Subcutaneous abdominal adipose tissue (tissue), 5 donors: ENCODE results near the gene TFF1.

Experiments
- H3K27ac ChIP-seq: one replicate; pipeline ENCODE4 v1.7.0; 2013; ENCODE audit warnings: low read depth, mild to moderate bottlenecking, inconsistent platforms, low read length, moderate library complexity
- H3K27me3 ChIP-seq, 5 donors: one replicate each; pipeline ENCODE4 v1.7.0; 2013; ENCODE audit warnings: low read length in 5 of 5, inconsistent platforms in 1 of 5; ENCODE audit not compliant: control insufficient read depth in 5 of 5, insufficient read depth in 4 of 5
- H3K36me3 ChIP-seq, 5 donors: one replicate each; pipeline ENCODE4 v1.7.0; 2013; ENCODE audit warnings: low read length in 5 of 5; ENCODE audit not compliant: control insufficient read depth in 5 of 5, insufficient read depth in 5 of 5
- H3K4me1 ChIP-seq, 5 donors: one replicate each; pipeline ENCODE4 v1.7.0; 2013; ENCODE audit warnings: low read length in 5 of 5, mild to moderate bottlenecking in 3 of 5, moderate library complexity in 1 of 5; ENCODE audit not compliant: control insufficient read depth in 5 of 5, insufficient read depth in 5 of 5
- H3K4me3 ChIP-seq, 5 donors: one replicate each; pipeline ENCODE4 v1.7.0; 2013; ENCODE audit warnings: low read length in 5 of 5, low read depth in 1 of 5
- H3K9ac ChIP-seq, 5 donors: one replicate each; pipeline ENCODE4 v1.7.0; 2013; ENCODE audit warnings: low read length in 5 of 5, mild to moderate bottlenecking in 4 of 5, moderate library complexity in 3 of 5
- H3K9me3 ChIP-seq, 5 donors: one replicate each; pipeline ENCODE4 v1.7.0; 2013; ENCODE audit warnings: low read length in 5 of 5; ENCODE audit not compliant: control insufficient read depth in 5 of 5
- donor health status: healthy.
- donor health status: healthy.
- donor health status: healthy.
- donor health status: healthy.
- donor health status: healthy.

TFF1 gene

GRCh38 chr21:42401154-42401553, 34.8 kb upstream of the TFF1 start:
- H3K27ac ChIP-seq: no peak overlapping the region

GRCh38 chr21:42400525-42400924, 34.2 kb upstream of the TFF1 start:
- H3K4me3 ChIP-seq: no peak overlapping the region
- H3K27me3 ChIP-seq: peaks cover 0 to 3% (median 0%) of the 10 kb centered on the region in 5 donors
- peaks cover 0 to 9% (median 7%) of the 10 kb centered on the region in 5 donors for H3K9me3 ChIP-seq
- no peak overlapping the region for H3K9ac ChIP-seq
- H3K27ac ChIP-seq: no peak overlapping the region
- no peaks in the 10 kb centered on the region for H3K36me3 ChIP-seq
- H3K4me1 ChIP-seq: peaks cover 0 to 15% (median 4%) of the 10 kb centered on the region in 5 donors

More at GRCh38 chr21:42401154-42401553, 34.8 kb upstream of the TFF1 start:
- H3K27me3 ChIP-seq: peaks cover 0 to 3% (median 0%) of the 10 kb centered on the region in 5 donors
- H3K9ac ChIP-seq: no peak overlapping the region
- H3K4me1 ChIP-seq: peaks cover 0 to 15% (median 4%) of the 10 kb centered on the region in 5 donors
- no peaks in the 10 kb centered on the region for H3K36me3 ChIP-seq
- H3K9me3 ChIP-seq: peaks cover 0 to 9% (median 7%) of the 10 kb centered on the region in 5 donors
- H3K4me3 ChIP-seq: no peak overlapping the region

- H3K4me3 ChIP-seq: no peak overlapping the region
- H3K9me3 ChIP-seq: peaks cover 0 to 9% (median 7%) of the 10 kb centered on the region in 5 donors
- peaks cover 0 to 12% (median 2%) of the 10 kb centered on the region in 5 donors for H3K4me1 ChIP-seq
- no peak overlapping the region for H3K9ac ChIP-seq
- H3K36me3 ChIP-seq: no peaks in the 10 kb centered on the region
- no peak overlapping the region for H3K27ac ChIP-seq
- peaks cover 0 to 3% (median 0%) of the 10 kb centered on the region in 5 donors for H3K27me3 ChIP-seq
Measured at GRCh38 chr21:42398436-42399028, 32.2 kb upstream of the TFF1 start.

GRCh38 chr21:42397746-42398394, 31.5 kb upstream of the TFF1 start:
- Histone ChIP-seq H3K9ac (no peak overlapping the region), H3K9me3 (peaks cover 0 to 9% (median 7%) of the 10 kb centered on the region in 5 donors), H3K36me3 (no peaks in the 10 kb centered on the region), H3K27me3 (peaks cover 0 to 3% (median 0%) of the 10 kb centered on the region in 5 donors), H3K4me1 (peaks cover 0 to 9% (median 0%) of the 10 kb centered on the region in 5 donors), H3K27ac (no peak overlapping the region), H3K4me3 (no peak overlapping the region)

GRCh38 chr21:42396799-42397745, 30.7 kb upstream of the TFF1 start:
- no peak overlapping the region for H3K9ac ChIP-seq
- H3K9me3 ChIP-seq: peaks cover 0 to 7% (median 5%) of the 10 kb centered on the region in 5 donors
- no peaks in the 10 kb centered on the region for H3K36me3 ChIP-seq

GRCh38 chr21:42395905-42396651, 29.7 kb upstream of the TFF1 start, which contains the start of gene TMPRSS3:
Gene TMPRSS3, minus strand, starts transcription at chr21:42396052. Its CDS starts 635 bp downstream, at chr21:42395417.
- Histone ChIP-seq H3K9me3 (peaks cover 0 to 4% (median 0%) of the 10 kb centered on the region in 5 donors), H3K27ac (no peak within 1 kb of the TSS), H3K9ac (no peak within 1 kb of the TSS), H3K36me3 (no peaks in the 10 kb centered on the region), H3K4me1 (peaks cover 0 to 9% (median 0%) of the 10 kb centered on the region in 5 donors), H3K4me3 (no peak within 1 kb of the TSS), H3K27me3 (peaks cover 0 to 7% (median 3%) of the 10 kb centered on the region in 5 donors)

More at GRCh38 chr21:42396799-42397745, 30.7 kb upstream of the TFF1 start:
- Histone ChIP-seq H3K4me1 (peaks cover 0 to 9% (median 0%) of the 10 kb centered on the region in 5 donors), H3K27ac (no peak overlapping the region), H3K27me3 (peaks cover 0 to 7% (median 0%) of the 10 kb centered on the region in 5 donors), H3K4me3 (no peak overlapping the region)

- H3K27ac ChIP-seq: no peak overlapping the region
- no peak overlapping the region for H3K4me3 ChIP-seq
- peaks cover 0 to 1% (median 0%) of the 10 kb centered on the region in 5 donors for H3K4me1 ChIP-seq
Measured at GRCh38 chr21:42395302-42395701, 29.0 kb upstream of the TFF1 start.

GRCh38 chr21:42393443-42393950, 27.2 kb upstream of the TFF1 start:
- peaks cover 3 to 13% (median 8%) of the 10 kb centered on the region in 5 donors for H3K27me3 ChIP-seq
- H3K9ac ChIP-seq: no peak overlapping the region
- H3K9me3 ChIP-seq: peaks cover 0 to 4% (median 0%) of the 10 kb centered on the region in 5 donors
- no peak overlapping the region for H3K27ac ChIP-seq
- H3K36me3 ChIP-seq: no peaks in the 10 kb centered on the region
- H3K4me1 ChIP-seq: no peaks in the 10 kb centered on the region
- H3K4me3 ChIP-seq: no peak overlapping the region

More at GRCh38 chr21:42395302-42395701, 29.0 kb upstream of the TFF1 start:
- H3K9me3 ChIP-seq: peaks cover 0 to 4% (median 0%) of the 10 kb centered on the region in 5 donors
- H3K27me3 ChIP-seq: peaks cover 0 to 7% (median 3%) of the 10 kb centered on the region in 5 donors
- H3K9ac ChIP-seq: no peak overlapping the region
- no peaks in the 10 kb centered on the region for H3K36me3 ChIP-seq
